NCI-H345 treated with DMSO at 0.1 percent for 48 hours (cell line): ENCODE measurements around the gene SLC15A5.

Experiments
- DNase-seq: peaks from one replicate; lab custom pipeline; 2025; ENCODE audit not compliant: unreplicated experiment; lab: John Stamatoyannopoulos, UW

Gene SLC15A5

GRCh38 chr12:16184681-16185080 lies 92.8 kb downstream of the SLC15A5 start:
- no peak for DNase-seq

DNA sequence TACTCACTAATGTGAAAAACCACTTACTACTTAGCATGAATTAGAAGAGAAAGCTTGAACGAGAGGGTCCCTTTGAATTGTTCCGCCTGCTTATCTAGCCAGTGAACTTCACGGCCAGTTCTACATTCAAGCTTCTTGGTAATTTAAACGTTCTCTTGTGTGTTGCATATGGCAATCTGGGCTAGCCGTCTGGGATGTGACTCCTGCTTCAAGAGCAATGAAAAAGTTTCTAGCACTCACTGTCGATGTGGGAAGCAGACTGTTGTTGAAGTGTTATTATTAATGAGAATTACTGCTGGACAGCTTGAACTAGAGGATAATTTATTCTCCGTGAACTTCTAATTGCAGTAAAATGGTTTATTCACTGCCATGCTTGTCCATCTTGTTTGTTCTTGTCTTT lies 93.9 kb downstream of the SLC15A5 start:
- no peak for DNase-seq

DNA sequence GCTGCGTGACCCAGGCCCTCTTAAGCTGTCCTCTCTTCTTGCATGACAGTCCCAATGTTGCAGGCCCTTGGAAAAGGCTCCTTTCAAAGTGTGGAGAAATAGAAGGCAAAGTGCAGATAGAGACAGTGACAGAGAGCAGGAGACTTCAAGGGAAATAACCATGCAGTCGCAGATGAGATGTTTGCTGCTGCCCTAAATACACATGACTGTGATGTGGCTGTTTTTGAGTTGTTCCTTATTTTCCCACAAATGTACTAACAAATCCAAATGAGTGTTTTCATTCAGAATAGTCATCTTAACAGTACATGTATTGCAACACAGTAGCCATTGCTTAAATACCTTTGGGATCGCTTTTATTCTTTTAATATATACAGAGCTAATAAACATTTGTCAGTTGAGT lies 101.6 kb downstream of the SLC15A5 start:
- DNase-seq, result no peak

DNA sequence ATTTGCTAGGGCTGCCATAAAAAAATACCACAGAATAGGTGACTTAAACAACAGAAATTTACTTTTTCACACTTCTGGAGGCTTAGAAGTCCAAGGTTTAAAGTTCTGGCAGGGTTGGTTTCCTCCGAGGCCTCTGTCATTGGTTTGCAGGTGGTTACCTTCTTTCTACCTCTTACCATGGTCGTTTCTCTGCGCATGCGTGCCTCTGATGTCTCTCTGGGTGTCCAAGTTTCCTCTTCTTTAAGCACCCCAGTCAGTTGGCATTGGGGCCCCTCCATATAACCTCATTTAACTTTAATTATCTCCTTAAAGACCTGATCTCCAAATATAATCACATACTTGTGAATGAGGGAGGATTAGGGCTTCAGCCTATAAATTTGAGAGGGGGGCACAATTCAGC lies 103.2 kb downstream of the SLC15A5 start:
- DNase-seq, result no peak

GRCh38 chr12:16171348-16171747 lies 106.1 kb downstream of the SLC15A5 start:
- DNase-seq, result no peak

DNA sequence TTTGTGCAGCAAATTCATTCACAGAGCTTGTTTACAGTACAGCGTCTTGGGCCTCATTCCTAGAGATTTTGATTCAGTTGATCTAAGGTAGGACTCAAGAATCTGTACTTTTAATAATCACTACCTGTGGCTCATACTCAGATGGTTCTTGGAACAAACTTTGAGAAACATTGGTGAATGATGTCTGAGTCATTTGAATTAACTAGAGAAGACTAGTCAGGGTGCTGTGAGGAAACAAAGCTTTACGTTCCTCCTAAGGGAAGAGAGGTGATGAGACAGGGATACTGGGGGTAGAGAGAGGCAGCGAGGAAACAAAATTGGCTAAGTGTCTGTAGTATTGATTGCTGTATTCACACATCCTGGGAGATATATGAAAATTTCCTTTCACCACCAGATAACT lies 109.4 kb downstream of the SLC15A5 start:
- no peak for DNase-seq

DNA sequence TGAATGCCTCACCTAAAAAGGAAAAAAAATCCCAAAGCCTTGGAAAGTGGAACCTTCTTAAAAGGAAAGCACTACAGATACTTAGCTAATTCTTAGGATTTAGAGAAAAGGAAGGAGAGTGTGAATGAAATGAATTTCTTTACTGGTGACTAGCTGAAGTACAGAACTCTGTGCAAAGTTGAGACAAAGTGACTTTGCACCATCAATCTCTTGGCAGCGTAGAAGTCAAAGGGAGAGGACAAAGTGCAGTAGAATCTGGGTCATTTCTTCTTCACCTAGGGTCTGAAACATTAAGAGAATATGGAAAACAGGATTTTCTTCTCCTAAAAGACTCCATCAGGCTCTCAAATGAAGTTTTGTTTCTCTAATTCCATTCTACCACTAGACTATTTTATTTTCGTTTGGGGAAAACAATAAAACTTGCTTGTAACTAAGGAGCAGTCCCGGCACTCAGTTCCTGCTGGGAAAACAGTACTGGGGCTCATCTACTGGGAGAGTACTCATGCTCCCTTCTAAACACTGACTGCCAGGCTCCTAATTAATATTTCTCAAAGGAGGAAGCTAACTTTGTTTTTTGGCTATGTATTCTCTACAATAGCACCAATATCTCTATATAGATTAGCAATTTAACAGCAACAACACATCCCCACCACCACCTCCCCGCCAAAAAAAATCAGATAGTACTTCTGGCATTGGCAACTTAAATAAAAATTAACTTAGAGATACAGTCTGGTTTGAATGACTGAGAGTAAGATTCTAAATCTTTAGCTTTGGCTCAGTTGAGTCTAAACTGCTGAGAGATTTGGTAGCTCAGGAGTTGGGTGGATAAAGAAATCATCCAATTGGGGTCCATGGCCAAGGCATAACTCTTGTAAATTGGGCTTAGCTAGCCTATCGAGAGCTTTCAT lies 110.7 kb downstream of the SLC15A5 start:
- no peak for DNase-seq

DNA sequence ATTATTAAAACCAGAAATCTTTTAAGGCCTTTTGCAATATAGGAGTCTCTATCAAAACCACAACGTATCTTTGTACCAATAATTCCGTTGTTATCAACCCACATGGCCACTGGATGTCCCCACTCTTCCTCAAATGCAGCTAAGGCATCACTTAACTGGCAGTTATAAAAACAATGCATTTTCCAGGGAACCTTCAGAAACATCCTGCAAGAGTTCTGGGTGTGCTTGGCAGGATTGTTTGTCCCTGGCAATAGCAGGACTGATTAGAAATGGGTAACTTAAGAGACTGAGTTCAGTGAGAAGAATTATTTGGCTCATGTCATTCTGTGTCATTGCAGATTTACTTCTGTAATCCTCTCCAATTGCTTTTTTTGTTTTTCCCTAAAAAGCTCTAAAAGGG lies 112.0 kb downstream of the SLC15A5 start:
- peak; percentile 24 for DNase-seq

DNA sequence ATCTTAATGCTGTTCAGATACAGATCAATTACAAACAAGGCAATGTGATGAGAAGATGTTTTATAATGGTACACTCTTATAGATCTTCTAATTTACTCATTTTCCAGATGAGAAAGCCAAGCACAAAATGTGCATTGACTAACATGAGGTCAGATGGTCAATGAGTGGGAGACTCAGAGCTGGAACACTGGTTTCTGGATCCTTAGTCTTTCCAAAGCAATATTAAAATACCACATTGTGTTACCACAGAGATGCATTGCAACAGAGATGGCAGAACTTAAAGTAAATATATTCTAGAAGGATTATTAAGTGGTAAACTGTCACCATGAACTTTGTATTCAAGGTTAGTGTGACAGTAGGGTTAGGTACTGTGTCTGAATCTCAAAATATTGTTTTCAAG lies 113.6 kb downstream of the SLC15A5 start:
- no peak for DNase-seq

DNA sequence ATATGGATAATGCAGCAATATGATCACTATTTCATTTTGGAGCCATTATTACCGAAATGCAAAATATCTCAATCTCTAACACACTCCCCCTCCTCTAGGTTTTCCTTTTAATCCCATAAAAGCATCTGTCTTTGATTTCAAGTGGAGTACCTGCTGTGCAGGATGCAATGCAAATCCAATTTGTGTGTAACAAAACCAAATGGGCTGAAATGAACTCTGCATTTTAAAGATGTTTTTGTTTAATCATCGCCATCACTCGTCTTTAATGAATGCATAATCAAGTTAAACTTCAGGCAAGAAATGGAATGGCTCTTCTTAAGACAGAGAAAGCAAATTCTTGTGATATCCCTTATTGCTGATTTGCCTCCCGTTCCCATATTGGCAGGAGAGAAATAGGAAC lies 114.3 kb downstream of the SLC15A5 start:
- no peak for DNase-seq

- no peak for DNase-seq
Observed at GRCh38 chr12:16159571-16159970, 117.9 kb downstream of the SLC15A5 start.

- no peak for DNase-seq
Observed at GRCh38 chr12:16158050-16158449, 119.4 kb downstream of the SLC15A5 start.

- DNase-seq, result no peak
Observed at GRCh38 chr12:16155938-16156337, 121.5 kb downstream of the SLC15A5 start.

GRCh38 chr12:16154990-16155389 lies 122.5 kb downstream of the SLC15A5 start:
- no peak for DNase-seq

- no peak for DNase-seq
Observed at GRCh38 chr12:16152885-16153673, 124.4 kb downstream of the SLC15A5 start.

DNA sequence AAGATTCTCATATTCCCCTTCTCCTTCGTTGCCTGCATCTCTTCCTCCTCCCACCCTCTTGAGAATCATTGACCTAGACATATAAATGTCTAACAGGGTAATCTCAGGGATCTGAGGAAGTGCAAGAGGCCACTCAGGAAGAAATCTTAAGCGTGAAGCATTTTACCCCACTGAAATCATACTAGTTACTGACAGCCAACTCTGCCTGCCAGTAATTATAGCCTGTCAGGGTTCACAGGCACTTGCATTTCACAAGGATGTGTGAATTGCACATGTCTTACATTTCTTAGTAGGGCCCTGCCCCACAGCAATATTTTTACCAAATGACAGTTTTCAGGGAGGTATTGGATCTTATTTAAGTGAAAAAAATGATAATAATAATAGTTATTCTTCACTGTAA lies 127.2 kb downstream of the SLC15A5 start:
- no peak for DNase-seq

GRCh38 chr12:16148938-16149337 lies 128.5 kb downstream of the SLC15A5 start:
- DNase-seq, result no peak
